Activated T-helper 2 cell treated with anti-CD3 and anti-CD28 coated beads, Interferon-gamma antibody, Interleukin-2, Interleukin-4, amounts not matched to agents 10 μg/mL and 5 μg/mL and 100 μg/mL, durations not matched to agents 14 hours and 24 hours and 36 hours (primary cell): ENCODE results near the gene KIDINS220. TPM values are rescaled to one million over a fixed set of nuclear protein-coding genes. Genes with fewer than 3 reads are reported as not detected.
"Not testable (repeated sequence)": the region's sequence is repeated elsewhere in the genome, so short reads cannot be mapped to it uniquely, and the experiment has no call there.

ENCODE experiments used
- DNase-seq: peaks from one replicate; pipeline ENCODE4 v3.0.0; 2021; ENCODE audit warnings: low spot score
- H3K27ac Mint-ChIP-seq: one replicate; pipeline ENCODE4 v1.8.0; 2021; ENCODE audit warnings: mixed read lengths
- H3K27me3 Mint-ChIP-seq: one replicate; pipeline ENCODE4 v1.8.0; 2021; ENCODE audit warnings: low read depth, mixed read lengths
- H3K36me3 Mint-ChIP-seq: one replicate; pipeline ENCODE4 v1.8.0; 2021; ENCODE audit warnings: low read depth, mixed read lengths
- H3K4me1 Mint-ChIP-seq: one replicate; pipeline ENCODE4 v1.8.0; 2021; ENCODE audit warnings: low read depth, mixed read lengths
- H3K4me3 Mint-ChIP-seq: one replicate; pipeline ENCODE4 v1.8.0; 2021; ENCODE audit warnings: low read depth, mild to moderate bottlenecking, moderate library complexity, mixed read lengths
- H3K9me3 Mint-ChIP-seq: one replicate; pipeline ENCODE4 v1.8.0; 2021; ENCODE audit warnings: mixed read lengths
- intact Hi-C: fragments of 100-400 bp; cut with micrococcal nuclease; formaldehyde crosslinking; loops from one replicate; pipeline ENCODE4 v1.15.1; 2023
- total RNA-seq: library from RNA; stranded (reverse); gene quantifications from 2 replicates; pipeline ENCODE4 v1.2.3, GENCODE V29; 2022

Gene KIDINS220
- total RNA-seq, 1 donor from 2014 or later, result 26.1 TPM

- no peak for DNase-seq
- intact Hi-C loops, result no loop called here
- Mint-ChIP-seq H3K27me3 (no peaks in the 10 kb centered on the region), H3K4me3 (no peak overlapping the region), H3K4me1 (no peaks in the 10 kb centered on the region), H3K9me3 (peaks cover 15% of the 10 kb centered on the region), H3K36me3 (peaks cover 46% of the 10 kb centered on the region), H3K27ac (no peak overlapping the region)
Measured at GRCh38 chr2:8754106-8754776, 83.2 kb downstream of the KIDINS220 start.

GRCh38 chr2:8753609-8754008, 83.8 kb downstream of the KIDINS220 start:
- Mint-ChIP-seq H3K27me3 (no peaks in the 10 kb centered on the region), H3K4me3 (no peak overlapping the region), H3K4me1 (no peaks in the 10 kb centered on the region), H3K27ac (no peak overlapping the region), H3K9me3 (peaks cover 15% of the 10 kb centered on the region), H3K36me3 (peaks cover 44% of the 10 kb centered on the region)
- no peak for DNase-seq
- intact Hi-C loops, result no loop called here

DNA sequence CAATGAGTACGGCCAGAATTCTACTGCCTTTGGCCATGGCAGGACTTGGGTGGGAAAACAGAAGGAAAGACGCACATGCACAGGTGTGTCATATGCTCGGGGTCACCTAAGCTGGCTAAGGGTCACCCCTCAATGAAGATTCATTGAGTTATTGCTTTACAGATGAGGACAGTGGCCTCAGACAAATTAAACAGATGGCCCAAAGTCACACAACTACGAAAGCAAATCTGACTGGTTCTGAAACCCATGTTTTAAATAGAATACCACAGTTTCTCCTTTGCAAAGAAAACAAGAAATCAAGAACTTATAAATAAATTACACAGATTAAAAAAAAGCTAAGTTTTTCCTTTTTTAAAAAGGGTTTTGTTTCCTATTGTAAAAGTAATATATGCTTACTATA, 85.0 kb downstream of the KIDINS220 start:
- H3K4me1 Mint-ChIP-seq, result no peaks in the 10 kb centered on the region
- H3K27me3 Mint-ChIP-seq, result no peaks in the 10 kb centered on the region
- intact Hi-C loops, result no loop called here
- H3K36me3 Mint-ChIP-seq, result peaks cover 37% of the 10 kb centered on the region
- DNase-seq, result no peak
- no peak overlapping the region for H3K27ac Mint-ChIP-seq
- no peak overlapping the region for H3K4me3 Mint-ChIP-seq
- peaks cover 15% of the 10 kb centered on the region for H3K9me3 Mint-ChIP-seq

DNA sequence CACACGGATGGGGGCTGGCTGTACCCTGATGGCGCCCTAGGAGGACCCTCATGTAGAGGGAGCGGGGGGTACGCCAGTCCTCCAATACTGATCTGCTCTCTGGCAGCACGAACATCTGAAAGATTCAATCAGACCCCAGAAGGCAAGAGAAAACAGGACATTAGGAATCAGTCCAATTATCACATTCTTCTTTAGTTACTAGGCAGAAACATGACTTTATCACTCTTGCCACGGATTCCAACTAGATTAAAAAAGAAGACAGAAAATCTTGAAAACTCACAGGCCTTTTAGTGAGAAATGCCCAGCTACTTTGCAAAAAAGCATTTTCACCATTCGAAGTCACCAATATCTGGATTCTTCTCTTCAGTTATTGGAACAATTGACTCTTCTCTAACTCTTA, 87.2 kb downstream of the KIDINS220 start:
- Mint-ChIP-seq H3K36me3 (peaks cover 19% of the 10 kb centered on the region), H3K9me3 (no peaks in the 10 kb centered on the region), H3K27me3 (no peaks in the 10 kb centered on the region), H3K4me1 (no peaks in the 10 kb centered on the region), H3K27ac (no peak overlapping the region), H3K4me3 (no peak overlapping the region)
- intact Hi-C loops, result no loop called here
- DNase-seq, result no peak

GRCh38 chr2:8743261-8743660, 94.2 kb downstream of the KIDINS220 start:
- no peaks in the 10 kb centered on the region for H3K27me3 Mint-ChIP-seq
- no peak for DNase-seq
- peaks cover 2% of the 10 kb centered on the region for H3K36me3 Mint-ChIP-seq
- no peaks in the 10 kb centered on the region for H3K9me3 Mint-ChIP-seq
- no peak overlapping the region for H3K4me3 Mint-ChIP-seq
- no peaks in the 10 kb centered on the region for H3K4me1 Mint-ChIP-seq
- intact Hi-C loops, result no loop called here
- H3K27ac Mint-ChIP-seq, result no peak overlapping the region

GRCh38 chr2:8740136-8740535, 97.3 kb downstream of the KIDINS220 start:
- H3K9me3 Mint-ChIP-seq, result no peaks in the 10 kb centered on the region
- H3K4me1 Mint-ChIP-seq, result no peaks in the 10 kb centered on the region
- peaks cover 3% of the 10 kb centered on the region for H3K36me3 Mint-ChIP-seq
- intact Hi-C loops, result no loop called here
- DNase-seq, result no peak
- no peaks in the 10 kb centered on the region for H3K27me3 Mint-ChIP-seq
- H3K4me3 Mint-ChIP-seq, result no peak overlapping the region
- H3K27ac Mint-ChIP-seq, result no peak overlapping the region

DNA sequence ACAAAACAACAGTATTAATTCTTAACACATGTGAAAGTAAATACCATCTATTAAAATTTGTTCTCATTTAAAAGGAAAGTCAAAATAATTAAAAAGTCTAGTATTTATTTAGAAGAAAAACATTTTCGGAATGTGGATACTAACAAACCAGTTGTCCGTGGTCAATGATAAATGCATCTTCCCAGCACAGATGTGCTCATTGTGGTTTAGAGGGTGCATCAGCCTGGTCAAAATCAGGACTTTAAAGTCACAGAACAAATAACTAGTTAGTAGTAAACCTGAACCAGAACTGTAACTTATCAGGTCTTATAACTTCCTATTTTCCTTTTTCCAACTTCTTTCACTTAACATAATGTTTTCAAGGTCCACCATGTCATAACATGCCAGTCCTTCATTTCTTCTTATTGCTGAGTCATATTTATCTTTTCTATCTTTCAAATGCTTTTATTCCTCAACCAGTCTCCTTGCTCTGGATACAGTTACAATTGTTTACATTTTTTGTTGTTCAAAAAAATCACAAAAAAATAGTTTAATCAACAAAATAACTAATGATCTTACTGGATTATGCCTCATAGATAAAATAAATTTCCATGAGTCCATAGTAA, 99.7 kb downstream of the KIDINS220 start:
- no peak overlapping the region for H3K27ac Mint-ChIP-seq

GRCh38 chr2:8732601-8733000, 104.8 kb downstream of the KIDINS220 start:
- Mint-ChIP-seq H3K4me1 (no peaks in the 10 kb centered on the region), H3K27me3 (no peaks in the 10 kb centered on the region), H3K27ac (no peak overlapping the region), H3K9me3 (no peaks in the 10 kb centered on the region), H3K36me3 (peaks cover 51% of the 10 kb centered on the region), H3K4me3 (no peak overlapping the region)
- no peak for DNase-seq
- intact Hi-C loops, result no loop called here

More for the DNA sequence above, 99.7 kb downstream of the KIDINS220 start:
- Mint-ChIP-seq H3K9me3 (no peaks in the 10 kb centered on the region), H3K36me3 (peaks cover 16% of the 10 kb centered on the region), H3K4me1 (no peaks in the 10 kb centered on the region), H3K27me3 (no peaks in the 10 kb centered on the region), H3K4me3 (no peak overlapping the region)
- DNase-seq, result no peak
- intact Hi-C loops, result no loop called here

GRCh38 chr2:8729939-8730338, 107.5 kb downstream of the KIDINS220 start:
- no peak for DNase-seq
- intact Hi-C loops, result no loop called here
- peaks cover 48% of the 10 kb centered on the region for H3K36me3 Mint-ChIP-seq
- H3K4me1 Mint-ChIP-seq, result no peaks in the 10 kb centered on the region
- no peak overlapping the region for H3K27ac Mint-ChIP-seq
- H3K4me3 Mint-ChIP-seq, result no peak overlapping the region
- no peaks in the 10 kb centered on the region for H3K9me3 Mint-ChIP-seq
- H3K27me3 Mint-ChIP-seq, result no peaks in the 10 kb centered on the region

GRCh38 chr2:8729101-8729500, 108.3 kb downstream of the KIDINS220 start:
- intact Hi-C loops, H3K4me3 Mint-ChIP-seq, H3K4me1 Mint-ChIP-seq, H3K27me3 Mint-ChIP-seq, H3K9me3 Mint-ChIP-seq, DNase-seq, H3K27ac Mint-ChIP-seq: not testable (repeated sequence)
- peaks cover 47% of the 10 kb centered on the region for H3K36me3 Mint-ChIP-seq

DNA sequence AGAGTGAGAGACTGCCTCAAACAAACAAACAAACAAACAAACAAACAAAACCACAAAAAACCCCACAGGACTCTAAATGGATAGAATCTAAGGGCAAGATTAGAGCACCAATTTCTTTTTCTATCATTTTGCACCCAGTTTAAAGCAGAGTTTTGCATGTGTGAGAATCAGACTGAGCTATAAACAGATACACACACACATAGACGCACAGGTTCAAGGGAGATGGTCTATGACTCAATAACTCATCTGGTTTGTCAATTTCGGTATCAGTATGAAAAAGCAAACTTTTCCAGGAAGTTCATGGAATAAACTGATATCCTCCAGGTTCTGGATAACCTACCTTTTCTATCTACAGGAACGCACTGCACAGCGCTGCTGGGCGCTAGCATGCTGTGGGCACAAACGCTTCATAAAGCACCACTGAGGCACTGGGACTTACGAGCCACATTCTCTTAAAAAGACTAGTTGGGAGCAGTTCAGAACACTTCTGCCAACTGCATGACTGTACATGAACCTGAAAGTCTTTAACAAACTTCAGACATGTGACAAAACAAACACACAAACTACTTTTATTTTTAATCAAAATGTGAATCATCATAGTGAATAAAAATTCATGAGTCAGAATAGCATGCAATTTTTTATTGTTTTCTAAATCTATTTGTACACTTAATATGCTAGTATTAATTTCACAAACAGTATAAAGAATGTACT, 109.0 kb downstream of the KIDINS220 start:
- Mint-ChIP-seq H3K9me3 (no peaks in the 10 kb centered on the region), H3K27me3 (no peaks in the 10 kb centered on the region), H3K36me3 (peaks cover 42% of the 10 kb centered on the region), H3K4me3 (no peak overlapping the region), H3K4me1 (no peaks in the 10 kb centered on the region), H3K27ac (no peak overlapping the region)
- intact Hi-C loops, result no loop called here
- DNase-seq, result no peak

DNA sequence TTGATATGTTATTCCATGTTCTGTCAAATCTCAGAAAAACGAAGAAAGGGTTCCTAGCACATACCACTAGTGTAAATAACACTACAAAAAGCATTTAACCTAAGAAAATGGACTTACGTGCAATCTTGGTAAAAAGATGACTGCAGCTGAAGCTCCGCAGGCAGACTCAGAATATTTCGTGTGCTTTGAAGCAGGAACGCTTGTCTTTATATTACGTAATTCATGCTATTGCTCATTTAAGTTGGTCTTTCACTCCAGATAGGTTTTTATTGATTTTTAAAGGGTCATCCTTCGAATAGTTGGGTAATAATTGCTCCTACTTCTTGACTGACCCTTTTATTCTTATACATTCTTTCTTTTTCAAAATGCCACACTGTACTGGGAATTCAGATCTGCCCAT, 111.6 kb downstream of the KIDINS220 start:
- DNase-seq, result no peak
- no peak overlapping the region for H3K27ac Mint-ChIP-seq
- no peaks in the 10 kb centered on the region for H3K27me3 Mint-ChIP-seq
- H3K4me1 Mint-ChIP-seq, result no peaks in the 10 kb centered on the region
- peaks cover 22% of the 10 kb centered on the region for H3K36me3 Mint-ChIP-seq
- no peak overlapping the region for H3K4me3 Mint-ChIP-seq
- H3K9me3 Mint-ChIP-seq, result no peaks in the 10 kb centered on the region
- intact Hi-C loops, result no loop called here

GRCh38 chr2:8722986-8723385, 114.4 kb downstream of the KIDINS220 start:
- intact Hi-C loops, result no loop called here
- no peak for DNase-seq
- Mint-ChIP-seq H3K36me3 (peaks cover under 1% of the 10 kb centered on the region), H3K27me3 (no peaks in the 10 kb centered on the region), H3K27ac (no peak overlapping the region), H3K9me3 (no peaks in the 10 kb centered on the region), H3K4me3 (no peak overlapping the region), H3K4me1 (no peaks in the 10 kb centered on the region)
